SK-N-SH treated with all-trans-retinoic acid at 6 μM for 48 hours (cell line): ENCODE measurements around the gene NIP7.

Experiments
- ATAC-seq: fragments of 200-7000 bp; cut with Tn5 transposase; 3 replicates; pipeline ENCODE4 v1.9.1; 2020; ENCODE audit warnings: mild to moderate bottlenecking, moderate library complexity
- ARNTL ChIP-seq: fragments of 450-650 bp; formaldehyde crosslinking; IDR thresholded peaks from 2 replicates; pipeline ENCODE4 v1.5.0; 2020; ENCODE audit warnings: low read depth, mild to moderate bottlenecking, moderate library complexity, borderline replicate concordance
- BACH2 ChIP-seq: fragments of 250-450 bp; sonication (Bioruptor Pico); IDR thresholded peaks from 2 replicates; pipeline ENCODE4 v1.9.0; 2021; ENCODE audit warnings: mild to moderate bottlenecking, borderline replicate concordance
- CREB5 ChIP-seq: fragments of 250-450 bp; sonication (Bioruptor Pico); IDR thresholded peaks from 2 replicates; pipeline ENCODE4 v1.5.1; 2020; ENCODE audit warnings: low read depth, mild to moderate bottlenecking, moderate library complexity
- CSDC2 ChIP-seq: fragments of 250-450 bp; sonication (Bioruptor Pico); IDR thresholded peaks from 2 replicates; pipeline ENCODE4 v1.5.0; 2020; ENCODE audit warnings: mild to moderate bottlenecking, moderate library complexity
- CSRNP3 ChIP-seq: fragments of 250-450 bp; sonication (Bioruptor Pico); IDR thresholded peaks from 2 replicates; pipeline ENCODE4 v1.5.1; 2021; ENCODE audit warnings: mild to moderate bottlenecking, moderate library complexity
- ESRRG ChIP-seq: fragments of 250-450 bp; sonication (Bioruptor Pico); IDR thresholded peaks from 2 replicates; pipeline ENCODE4 v1.6.1; 2021; ENCODE audit warnings: mild to moderate bottlenecking
- GLIS3 ChIP-seq: fragments of 250-450 bp; sonication (Bioruptor Pico); IDR thresholded peaks from 2 replicates; pipeline ENCODE4 v1.5.0; 2020; ENCODE audit warnings: mild to moderate bottlenecking, moderate library complexity
- ISL1 ChIP-seq: fragments of 250-450 bp; sonication (Bioruptor Pico); IDR thresholded peaks from 2 replicates; pipeline ENCODE4 v2.1.2; 2022; ENCODE audit warnings: mild to moderate bottlenecking, moderate library complexity
- OSR1 ChIP-seq: fragments of 250-450 bp; sonication (Bioruptor Pico); IDR thresholded peaks from 2 replicates; pipeline ENCODE4 v1.8.0; 2022; ENCODE audit warnings: moderate library complexity, mild to moderate bottlenecking, inconsistent platforms
- PATZ1 ChIP-seq: fragments of 250-450 bp; sonication (Bioruptor Pico); IDR thresholded peaks from 2 replicates; pipeline ENCODE4 v1.8.0; 2020; ENCODE audit warnings: mild to moderate bottlenecking, moderate library complexity, borderline replicate concordance
- POU6F1 ChIP-seq: fragments of 250-450 bp; sonication (Bioruptor Pico); IDR thresholded peaks from 2 replicates; pipeline ENCODE4 v1.8.0; 2021; ENCODE audit warnings: low read depth, mild to moderate bottlenecking, moderate library complexity, borderline replicate concordance
- PPARA ChIP-seq: fragments of 250-450 bp; sonication (Bioruptor Pico); IDR thresholded peaks from 2 replicates; pipeline ENCODE4 v1.5.0; 2020; ENCODE audit warnings: mild to moderate bottlenecking, borderline replicate concordance
- RARB ChIP-seq: fragments of 250-450 bp; sonication (Bioruptor Pico); IDR thresholded peaks from 2 replicates; pipeline ENCODE4 v1.8.0; 2021; ENCODE audit warnings: mild to moderate bottlenecking, moderate library complexity
- SNAI2 ChIP-seq: fragments of 250-450 bp; sonication (Bioruptor Pico); IDR thresholded peaks from 2 replicates; pipeline ENCODE4 v1.5.0; 2020; ENCODE audit warnings: mild to moderate bottlenecking, moderate library complexity
- TOX ChIP-seq: fragments of 250-450 bp; sonication (Bioruptor Pico); IDR thresholded peaks from 2 replicates; pipeline ENCODE4 v1.8.0; 2021; ENCODE audit warnings: mild to moderate bottlenecking, moderate library complexity, borderline replicate concordance
- ZC3H10 ChIP-seq: fragments of 250-450 bp; sonication (Bioruptor Pico); IDR thresholded peaks from 2 replicates; pipeline ENCODE4 v1.5.1; 2021; ENCODE audit warnings: mild to moderate bottlenecking, moderate library complexity
- ZFP3 ChIP-seq: fragments of 250-450 bp; sonication (Bioruptor Pico); IDR thresholded peaks from 2 replicates; pipeline ENCODE4 v1.5.0; 2020; ENCODE audit warnings: mild to moderate bottlenecking, moderate library complexity
- ZFP30 ChIP-seq: fragments of 450-650 bp; formaldehyde crosslinking; IDR thresholded peaks from 2 replicates; pipeline ENCODE4 v1.5.0; 2022; ENCODE audit warnings: mild to moderate bottlenecking, moderate library complexity
- ZNF565 ChIP-seq: fragments of 450-650 bp; formaldehyde crosslinking; conservative IDR thresholded peaks from 2 replicates; pipeline ENCODE4 v1.5.0; 2020; ENCODE audit warnings: low read depth, mild to moderate bottlenecking, moderate library complexity
- ZNF70 ChIP-seq: fragments of 450-650 bp; formaldehyde crosslinking; IDR thresholded peaks from 2 replicates; pipeline ENCODE4 v1.5.0; 2020; ENCODE audit warnings: mild to moderate bottlenecking, moderate library complexity

Gene NIP7

GRCh38 chr16:69319826-69320739 is 19.5 kb upstream of the NIP7 start (continued):
- TF ChIP-seq CSRNP3 (CRISPR knock-in tag) (no peak), CSDC2 (CRISPR knock-in tag) (no peak), PPARA (CRISPR knock-in tag) (no peak)

GRCh38 chr16:69320740-69321073 is 18.9 kb upstream of the NIP7 start:
- TF ChIP-seq ZFP3 (CRISPR knock-in tag) (no peak), ZC3H10 (CRISPR knock-in tag) (no peak), GLIS3 (CRISPR knock-in tag) (no peak), CSDC2 (CRISPR knock-in tag) (no peak), ZFP30 (CRISPR knock-in tag) (no peak), ARNTL (no peak), POU6F1 (CRISPR knock-in tag) (no peak), CREB5 (CRISPR knock-in tag) (no peak), OSR1 (CRISPR knock-in tag) (no peak), CSRNP3 (CRISPR knock-in tag) (no peak), SNAI2 (CRISPR knock-in tag) (no peak), ESRRG (CRISPR knock-in tag) (no peak), BACH2 (no peak), ISL1 (CRISPR knock-in tag) (no peak), RARB (CRISPR knock-in tag) (no peak)
- no peak for ATAC-seq

- no peak for ATAC-seq
Observed at GRCh38 chr16:69321080-69321479, 18.5 kb upstream of the NIP7 start.

More at GRCh38 chr16:69321080-69321479, 18.5 kb upstream of the NIP7 start:
- no peak for TF ChIP-seq PATZ1
- TF ChIP-seq ISL1 (CRISPR knock-in tag): no peak
- TF ChIP-seq CSDC2 (CRISPR knock-in tag): no peak
- no peak for TF ChIP-seq ZNF70 (CRISPR knock-in tag)
- TF ChIP-seq PPARA (CRISPR knock-in tag): no peak
- TF ChIP-seq CSRNP3 (CRISPR knock-in tag): no peak
- no peak for TF ChIP-seq TOX (CRISPR knock-in tag)
- no peak for TF ChIP-seq POU6F1 (CRISPR knock-in tag)
- no peak for TF ChIP-seq ZNF565
- no peak for TF ChIP-seq CREB5 (CRISPR knock-in tag)
- TF ChIP-seq ESRRG (CRISPR knock-in tag): no peak
- TF ChIP-seq ZFP3 (CRISPR knock-in tag): no peak
- no peak for TF ChIP-seq GLIS3 (CRISPR knock-in tag)
- TF ChIP-seq ZC3H10 (CRISPR knock-in tag): no peak
